Epithelial cell of proximal tubule (primary cell): ENCODE data around the gene NLGN1. TPM values are rescaled to one million over a fixed set of nuclear protein-coding genes. Genes with fewer than 3 reads are reported as not detected.

ENCODE experiments used
- DNase-seq: peaks from one replicate; pipeline ENCODE4 v3.0.0-alpha.2; 2011; ENCODE audit warnings: low read depth
- H3K4me3 ChIP-seq: 2 replicates; pipeline ENCODE4 v1.5.1; 2011; ENCODE audit warnings: low read depth, mild to moderate bottlenecking, low read length
- CTCF ChIP-seq: conservative IDR thresholded peaks from 2 replicates; pipeline ENCODE4 v1.5.1; 2012; ENCODE audit warnings: low read depth, mild to moderate bottlenecking, low read length
- total RNA-seq: library from RNA; depleted of rRNA; stranded (reverse); fragments of >200 nt; gene quantifications from 2 replicates; pipeline ENCODE4 v1.2.3, GENCODE V29; 2015

The NLGN1 gene
- total RNA-seq, 1 donor from 2014 or later, result 1.9 TPM

GRCh38 chr3:174083706-174084105 is 686.2 kb downstream of the NLGN1 start:
- H3K4me3 ChIP-seq, result no peak overlapping the region
- DNase-seq, result no peak
- no peak for TF ChIP-seq CTCF

DNA sequence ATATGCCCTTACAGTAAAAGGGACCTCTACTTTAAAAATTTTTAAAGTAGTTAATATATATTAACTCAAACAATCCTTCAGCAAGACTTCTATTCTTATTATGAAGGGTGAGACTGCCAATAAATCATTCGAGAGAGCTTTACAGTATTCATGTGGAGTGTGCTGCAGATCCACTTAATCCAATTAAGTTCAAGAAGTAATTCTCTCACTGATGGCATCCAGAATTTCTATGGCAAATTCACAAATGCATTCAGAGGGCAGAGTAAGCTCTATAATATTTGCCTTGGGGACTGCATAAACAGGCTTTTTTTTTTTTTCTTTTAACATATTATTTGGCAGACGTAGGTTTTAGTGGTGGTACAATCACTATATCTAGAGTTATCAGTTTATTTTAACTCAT is 692.0 kb downstream of the NLGN1 start:
- no peak overlapping the region for H3K4me3 ChIP-seq
- DNase-seq, result no peak
- TF ChIP-seq CTCF, result no peak

DNA sequence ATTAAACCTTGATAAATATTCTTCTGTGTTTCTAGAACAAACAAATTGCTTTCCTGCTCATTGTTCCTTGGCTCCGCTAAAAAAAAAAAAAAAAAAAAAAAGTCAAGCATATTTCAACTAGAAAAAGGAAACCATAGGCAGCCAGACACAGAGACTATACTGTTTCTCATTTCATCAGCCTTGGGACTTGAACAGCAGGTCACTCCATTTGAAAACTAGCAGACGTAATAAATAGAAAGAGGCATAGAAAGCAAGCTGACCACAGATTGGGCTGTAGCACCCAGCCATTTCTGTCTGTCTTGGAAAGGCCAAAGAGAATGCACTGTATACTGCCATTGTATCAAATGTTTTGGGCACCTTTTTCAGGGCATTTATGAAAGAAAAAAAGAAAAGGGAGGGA is 697.1 kb downstream of the NLGN1 start:
- DNase-seq, result no peak
- TF ChIP-seq CTCF, result no peak
- no peak overlapping the region for H3K4me3 ChIP-seq

GRCh38 chr3:174097686-174098085 is 700.1 kb downstream of the NLGN1 start:
- no peak for DNase-seq
- no peak for TF ChIP-seq CTCF
- H3K4me3 ChIP-seq, result no peak overlapping the region

DNA sequence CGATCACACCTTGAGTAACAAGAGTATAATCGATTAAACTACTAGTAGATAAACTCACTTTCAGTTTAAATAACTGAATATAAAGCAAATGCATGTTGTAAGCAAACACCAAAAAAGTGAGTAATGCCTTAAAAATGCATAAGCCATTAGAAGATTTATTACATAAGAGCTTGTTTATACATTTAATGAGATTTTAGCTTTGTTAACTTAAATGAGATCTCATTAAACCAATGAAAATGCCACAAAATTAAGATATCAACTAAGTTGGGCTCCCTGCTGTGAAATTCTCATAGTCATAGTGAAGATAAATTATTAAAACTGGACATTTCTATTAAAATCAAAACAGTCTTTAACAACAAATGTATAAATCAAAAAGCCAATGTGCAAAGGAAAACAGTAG is 701.2 kb downstream of the NLGN1 start:
- no peak overlapping the region for H3K4me3 ChIP-seq
- no peak for DNase-seq
- no peak for TF ChIP-seq CTCF

DNA sequence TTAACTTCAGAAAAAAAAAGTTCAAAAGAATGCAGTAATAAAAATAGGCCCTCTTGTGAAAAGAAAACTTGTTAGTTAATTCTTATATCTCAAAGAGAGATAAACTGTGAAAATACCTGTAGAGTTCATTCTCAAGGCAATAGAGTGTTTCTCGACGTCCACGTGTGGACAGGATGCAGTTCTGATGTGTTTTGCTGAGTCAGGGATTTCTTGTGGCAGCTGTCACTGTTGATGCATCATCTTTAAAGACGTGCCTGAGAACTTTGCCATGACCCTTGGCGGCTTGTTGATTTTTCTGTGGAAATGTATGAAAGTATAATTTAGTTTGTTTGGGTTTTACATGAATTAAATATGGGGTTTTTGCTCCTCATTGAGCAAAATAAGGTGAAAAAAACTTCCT is 702.2 kb downstream of the NLGN1 start:
- no peak overlapping the region for H3K4me3 ChIP-seq
- no peak for DNase-seq
- TF ChIP-seq CTCF, result no peak

GRCh38 chr3:174100744-174101143 is 703.2 kb downstream of the NLGN1 start:
- H3K4me3 ChIP-seq, result no peak overlapping the region
- no peak for TF ChIP-seq CTCF
- no peak for DNase-seq
